Measurements from ENCODE around the gene TIMM8A.

TIMM8A gene

DNA sequence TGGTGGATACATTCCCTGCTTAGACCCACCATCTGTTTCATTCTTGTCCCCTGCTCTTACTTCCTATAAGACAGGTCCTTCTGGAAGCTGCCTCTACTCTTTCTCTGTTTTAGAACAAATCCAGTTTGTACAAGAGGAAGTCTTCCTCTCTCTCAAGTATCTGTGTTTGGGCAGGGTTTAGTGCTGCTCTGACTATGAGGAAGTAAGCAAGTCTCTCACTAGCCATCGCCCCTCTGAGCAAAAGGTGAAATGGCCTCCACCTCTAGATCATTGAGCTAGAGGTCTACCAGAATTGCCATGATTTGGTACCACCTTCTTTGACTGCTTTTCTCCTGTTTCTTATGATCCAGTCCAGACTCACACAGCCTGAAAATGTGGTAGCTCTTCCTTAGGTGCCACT lies 29.0 kb upstream of the TIMM8A start:
- no peak overlapping the region for H3K4me3 ChIP-seq (replicated peaks; ENCODE audit: low read depth, low read length)
- no peak for DNase-seq (ENCODE audit: low read depth)
- TF ChIP-seq CTCF (IDR thresholded peaks at IDR 0.05; ENCODE audit: low read length, missing control alignments) = no peak

DNA sequence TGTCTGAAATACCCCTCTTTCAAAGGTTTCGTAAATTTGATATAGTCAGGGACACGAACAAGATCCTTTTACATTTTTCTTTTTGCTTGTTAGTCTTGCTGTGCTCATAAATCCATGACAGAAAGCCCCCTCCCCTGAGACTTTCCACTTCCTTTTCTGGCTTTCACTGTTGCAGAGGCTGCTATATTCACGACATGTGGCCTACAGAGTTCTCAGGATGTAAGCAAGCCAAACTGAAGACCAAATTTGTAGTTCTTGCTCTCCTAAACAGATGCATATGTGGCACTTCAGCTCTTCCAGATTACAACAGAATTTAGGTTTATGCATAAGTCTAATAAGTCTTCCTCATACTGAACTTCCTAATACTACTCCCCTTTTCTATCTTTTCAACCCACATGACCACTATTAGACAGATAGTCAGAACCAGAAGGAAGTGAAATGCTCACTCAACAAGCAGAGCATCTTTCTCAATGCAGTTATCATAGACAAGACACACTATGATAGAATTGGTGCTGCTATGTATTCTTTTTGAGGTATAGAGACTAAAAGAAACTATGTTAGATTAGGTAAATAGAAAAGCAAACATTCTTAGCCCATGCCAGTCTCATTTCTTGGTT lies 22.5 kb upstream of the TIMM8A start:
- DNase-seq (ENCODE audit: low read depth) = no peak
- H3K4me3 ChIP-seq (replicated peaks; ENCODE audit: low read depth, low read length) = no peak overlapping the region
- no peak for TF ChIP-seq CTCF (IDR thresholded peaks at IDR 0.05; ENCODE audit: low read length, missing control alignments)

GRCh38 chrX:101369687-101370086 lies 21.1 kb upstream of the TIMM8A start:
- no peak for TF ChIP-seq CTCF (IDR thresholded peaks at IDR 0.05; ENCODE audit: low read length, missing control alignments)
- H3K4me3 ChIP-seq (replicated peaks; ENCODE audit: low read depth, low read length) = no peak overlapping the region
- no peak for DNase-seq (ENCODE audit: low read depth)

GRCh38 chrX:101368800-101369199 lies 20.3 kb upstream of the TIMM8A start:
- TF ChIP-seq CTCF (IDR thresholded peaks at IDR 0.05; ENCODE audit: low read length, missing control alignments) = no peak
- no peak overlapping the region for H3K4me3 ChIP-seq (replicated peaks; ENCODE audit: low read depth, low read length)
- no peak for DNase-seq (ENCODE audit: low read depth)

GRCh38 chrX:101365301-101365795 lies 16.8 kb upstream of the TIMM8A start:
- DNase-seq (ENCODE audit: low read depth) = no peak
- no peak for TF ChIP-seq CTCF (IDR thresholded peaks at IDR 0.05; ENCODE audit: low read length, missing control alignments)
- H3K4me3 ChIP-seq (replicated peaks; ENCODE audit: low read depth, low read length) = no peak overlapping the region

DNA sequence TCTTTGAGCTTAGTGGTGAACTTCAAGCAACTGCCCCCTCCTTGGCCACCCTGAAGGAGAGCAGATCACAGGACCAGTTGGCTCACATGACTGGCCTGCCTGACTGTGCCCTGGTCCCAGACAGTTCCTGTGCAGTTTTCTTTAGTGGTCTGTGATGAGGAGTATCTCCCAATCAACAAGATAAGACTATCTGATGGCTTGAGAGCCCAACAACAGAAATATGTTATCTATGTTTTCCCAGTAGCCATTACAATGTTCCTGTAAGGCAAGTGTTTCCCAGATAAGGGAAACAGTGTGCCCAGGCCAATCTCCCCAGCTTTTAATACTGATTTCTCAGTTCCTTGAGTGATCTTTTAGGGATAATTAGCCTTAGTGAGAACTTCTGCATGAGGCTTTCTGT lies 14.2 kb upstream of the TIMM8A start:
- DNase-seq (ENCODE audit: low read depth) = no peak
- H3K4me3 ChIP-seq (replicated peaks; ENCODE audit: low read depth, low read length) = no peak overlapping the region
- no peak for TF ChIP-seq CTCF (IDR thresholded peaks at IDR 0.05; ENCODE audit: low read length, missing control alignments)

GRCh38 chrX:101362116-101362515 lies 13.6 kb upstream of the TIMM8A start:
- no peak for DNase-seq (ENCODE audit: low read depth)
- TF ChIP-seq CTCF (IDR thresholded peaks at IDR 0.05; ENCODE audit: low read length, missing control alignments) = no peak
- no peak overlapping the region for H3K4me3 ChIP-seq (replicated peaks; ENCODE audit: low read depth, low read length)
